ENCODE measurements around the gene RER1.
"Not testable (repeated sequence)": the region's sequence is repeated elsewhere in the genome, so short reads cannot be mapped to it uniquely, and the experiment has no call there.

RER1 gene

GRCh38 chr1:2427976-2428375 is 36.3 kb downstream of the RER1 start:
- no peak for DNase-seq (ENCODE audit: low read depth, low spot score)

DNA sequence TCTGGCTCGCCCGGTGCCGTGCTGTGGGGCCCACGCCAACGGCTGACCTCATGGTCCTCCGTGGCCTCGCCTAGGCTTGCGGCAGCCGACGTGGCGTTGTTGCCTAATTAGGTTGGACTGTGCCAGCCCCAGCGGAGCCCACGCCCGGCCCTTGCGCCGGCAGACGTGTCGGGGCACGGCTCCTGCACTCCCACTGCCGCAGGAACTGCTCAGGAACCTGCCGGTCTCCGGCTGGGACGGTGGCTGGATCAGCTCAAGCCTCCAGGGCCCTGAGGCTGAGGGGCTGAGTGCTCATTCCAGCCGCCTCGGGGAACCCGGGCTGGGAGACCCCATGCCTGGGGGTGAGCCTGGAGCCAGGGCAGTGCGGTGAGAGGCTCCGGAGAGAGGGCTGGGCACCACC is 36.8 kb downstream of the RER1 start:
- no peak for DNase-seq (ENCODE audit: low read depth, low spot score)

GRCh38 chr1:2429780-2430591 is 38.3 kb downstream of the RER1 start:
- no peak for DNase-seq (ENCODE audit: low read depth, low spot score)

- no peak for DNase-seq (ENCODE audit: low read depth, low spot score)
These were observed 38.9 kb downstream of the RER1 start for GRCh38 chr1:2430592-2430973.

DNA sequence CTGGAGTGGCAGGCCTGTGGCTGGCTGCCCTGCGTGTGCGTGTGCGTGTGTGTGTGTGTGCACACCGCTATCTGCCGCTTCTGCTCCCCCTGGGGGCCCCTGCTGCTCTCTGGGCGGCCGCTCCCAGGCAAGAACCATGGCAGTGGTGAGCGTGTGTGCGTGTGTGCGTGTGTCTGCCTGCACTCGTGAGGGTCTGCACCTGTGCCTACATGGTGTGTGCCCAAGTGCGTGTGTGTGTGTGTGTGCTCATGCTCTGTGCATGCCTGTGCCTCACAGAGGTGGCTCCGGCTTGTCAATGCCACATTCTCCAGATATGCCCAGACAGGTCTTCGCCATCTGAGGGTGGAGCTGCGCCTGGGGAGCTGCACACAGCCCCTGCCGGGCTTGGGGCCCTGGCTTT is 39.5 kb downstream of the RER1 start:
- DNase-seq (ENCODE audit: low read depth, low spot score): no peak

GRCh38 chr1:2431518-2431917 is 39.9 kb downstream of the RER1 start:
- no peak for DNase-seq (ENCODE audit: low read depth, low spot score)

GRCh38 chr1:2432441-2432844 is 40.8 kb downstream of the RER1 start:
- DNase-seq (ENCODE audit: low read depth, low spot score): no peak

GRCh38 chr1:2433196-2433595 is 41.6 kb downstream of the RER1 start:
- no peak for DNase-seq (ENCODE audit: low read depth, low spot score)

DNA sequence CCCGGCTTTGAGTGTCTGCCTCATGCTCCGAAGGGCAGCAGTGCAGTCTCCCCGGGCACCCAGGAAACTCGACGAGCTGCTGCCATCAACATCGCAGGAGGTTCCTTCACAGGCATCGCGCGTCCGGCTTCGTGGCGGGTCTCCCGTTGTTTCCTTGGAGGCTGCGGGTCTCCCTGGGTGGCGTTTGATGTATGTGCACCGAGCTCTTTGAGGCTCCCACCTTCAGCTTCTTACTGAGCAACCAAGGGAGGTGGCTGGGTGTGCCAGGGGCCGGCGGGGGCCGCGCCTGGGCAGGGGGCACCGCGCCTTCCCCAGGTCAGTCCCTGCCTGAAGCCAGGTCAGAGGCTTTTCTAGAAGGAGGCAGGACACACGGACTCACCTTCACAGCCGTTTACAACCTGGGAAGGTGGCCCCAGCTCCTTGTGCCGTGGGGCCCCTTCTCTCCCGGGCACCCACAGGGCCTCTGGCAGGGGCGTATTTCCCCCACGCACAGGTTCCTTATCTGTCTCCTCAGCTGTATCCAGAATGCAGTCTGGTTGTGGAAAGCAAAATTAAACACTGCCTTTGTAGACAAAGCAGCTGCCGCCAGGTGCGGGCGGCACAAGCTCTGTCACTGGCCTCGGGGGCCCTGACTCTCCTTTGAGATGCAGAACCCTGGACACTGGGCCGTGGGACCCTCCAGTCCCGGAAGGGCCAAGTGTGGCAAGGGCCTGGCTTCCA is 42.5 kb downstream of the RER1 start:
- no peak for DNase-seq (ENCODE audit: low read depth, low spot score)

DNA sequence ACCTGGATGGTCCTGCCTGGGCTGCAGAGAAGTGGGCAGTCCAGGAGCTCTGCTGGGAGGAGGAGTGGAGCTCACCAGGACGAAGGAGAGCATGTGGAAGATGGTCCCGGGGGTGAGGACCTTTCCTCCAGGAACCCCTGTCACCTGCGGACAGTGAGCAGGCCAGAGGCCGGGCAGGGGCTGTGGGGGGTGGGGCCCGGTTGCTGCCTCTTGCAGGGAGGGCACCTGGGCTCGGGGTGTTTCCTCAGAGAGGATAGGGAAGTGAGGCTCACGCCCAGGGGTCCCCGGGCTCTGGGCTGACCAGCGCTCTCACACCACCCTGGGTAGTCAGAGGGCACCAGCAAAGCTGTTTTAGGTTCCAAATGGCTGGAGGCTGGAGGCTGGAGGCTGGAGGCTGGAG is 43.5 kb downstream of the RER1 start:
- no peak for DNase-seq (ENCODE audit: low read depth, low spot score)

DNA sequence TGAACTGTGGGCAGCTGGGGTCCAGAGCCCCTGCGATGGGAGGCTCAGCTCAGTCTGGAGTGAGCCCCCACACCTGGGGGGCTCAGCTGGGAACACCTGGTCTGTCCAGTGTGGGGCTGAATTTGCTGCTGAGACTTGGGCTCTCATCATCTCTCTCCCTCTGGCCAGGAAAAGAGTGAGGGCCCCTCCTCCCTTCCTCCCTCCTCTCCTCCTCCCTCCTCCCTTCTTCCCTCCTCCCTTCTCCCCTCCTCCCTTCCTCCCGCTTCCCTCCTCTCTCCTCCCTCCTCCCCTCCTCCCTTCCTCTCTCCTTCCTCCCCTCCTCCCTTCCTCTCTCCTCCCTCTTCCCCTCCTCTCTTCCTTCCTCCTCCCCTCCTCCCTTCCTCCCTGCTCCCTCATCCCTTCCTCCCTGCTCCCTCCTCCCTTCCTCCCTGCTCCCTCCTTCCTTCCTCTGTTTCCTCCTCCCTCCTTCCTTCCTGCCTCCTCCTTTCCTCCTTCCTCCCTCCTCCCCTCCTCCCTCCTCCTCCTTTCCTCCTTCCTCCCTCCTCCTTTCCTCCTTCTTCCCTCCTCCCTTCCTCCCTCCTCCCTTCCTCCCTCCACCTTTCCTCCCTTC is 44.2 kb downstream of the RER1 start:
- no peak for DNase-seq (ENCODE audit: low read depth, low spot score)

DNA sequence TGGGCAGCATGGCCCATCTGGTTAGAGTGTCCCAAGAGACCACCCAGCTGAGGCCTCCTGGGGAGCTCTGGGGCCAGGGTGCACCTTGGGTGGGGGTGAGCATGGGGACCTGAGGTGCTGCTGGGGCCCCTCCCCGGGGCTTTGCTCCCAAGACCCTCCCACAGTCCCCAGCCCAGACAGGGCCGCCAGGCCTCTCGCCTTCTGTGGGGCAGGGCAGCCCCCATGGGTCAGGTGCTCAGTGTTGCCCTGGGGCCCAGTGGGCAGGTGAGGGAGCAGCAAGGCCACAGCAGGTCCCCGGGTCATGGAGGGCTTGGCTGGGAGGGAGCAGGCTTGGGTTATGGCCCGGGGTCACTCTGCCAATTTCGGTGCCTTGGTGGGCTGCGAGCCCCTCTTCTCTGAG is 45.2 kb downstream of the RER1 start:
- DNase-seq (ENCODE audit: low read depth, low spot score): no peak

DNA sequence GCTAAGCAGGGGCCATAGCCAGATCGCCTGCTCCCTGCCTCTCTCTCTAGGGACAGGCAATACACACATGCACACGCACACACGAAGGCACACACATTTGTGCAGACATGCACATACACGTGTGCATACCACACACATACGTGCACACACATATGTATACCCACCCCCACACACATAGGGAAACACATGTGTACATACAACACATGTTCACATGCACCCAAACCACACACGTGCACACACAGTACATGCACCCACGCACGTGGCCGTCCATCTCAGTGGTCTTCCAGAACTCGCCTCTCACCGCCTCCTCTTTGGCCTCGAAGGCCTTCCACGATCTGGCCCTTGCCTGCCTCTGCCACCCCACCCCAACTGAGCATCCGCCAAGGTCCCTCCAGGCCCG is 46.0 kb downstream of the RER1 start:
- no peak for DNase-seq (ENCODE audit: low read depth, low spot score)

- DNase-seq (ENCODE audit: low read depth, low spot score): no peak
These were observed 46.4 kb downstream of the RER1 start for GRCh38 chr1:2438038-2438437.

DNA sequence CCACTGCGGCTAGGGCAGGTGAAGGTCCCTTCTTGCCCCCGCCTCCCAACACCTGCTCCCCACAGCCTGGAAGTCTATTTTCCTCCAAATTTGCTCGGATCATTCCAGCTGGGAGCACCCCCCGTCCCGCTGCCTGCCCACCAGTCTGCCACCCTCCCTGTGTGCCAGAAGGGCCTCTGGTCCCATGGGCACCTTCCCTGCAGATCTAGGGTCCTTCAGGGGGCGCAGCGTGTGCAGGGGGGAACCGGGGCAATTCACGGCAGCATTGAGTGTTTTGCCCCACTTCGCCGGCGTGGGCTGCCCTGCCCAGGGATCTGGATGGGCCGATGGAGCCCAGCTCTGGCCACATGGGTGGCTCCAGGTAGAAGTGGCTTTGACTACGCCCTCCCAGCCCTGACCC is 47.0 kb downstream of the RER1 start:
- DNase-seq (ENCODE audit: low read depth, low spot score): no peak

GRCh38 chr1:2439369-2439768 is 47.7 kb downstream of the RER1 start:
- no peak for DNase-seq (ENCODE audit: low read depth, low spot score)

- not testable (repeated sequence) for DNase-seq (ENCODE audit: low read depth, low spot score)
These were observed 48.7 kb downstream of the RER1 start for GRCh38 chr1:2440346-2440745.

DNA sequence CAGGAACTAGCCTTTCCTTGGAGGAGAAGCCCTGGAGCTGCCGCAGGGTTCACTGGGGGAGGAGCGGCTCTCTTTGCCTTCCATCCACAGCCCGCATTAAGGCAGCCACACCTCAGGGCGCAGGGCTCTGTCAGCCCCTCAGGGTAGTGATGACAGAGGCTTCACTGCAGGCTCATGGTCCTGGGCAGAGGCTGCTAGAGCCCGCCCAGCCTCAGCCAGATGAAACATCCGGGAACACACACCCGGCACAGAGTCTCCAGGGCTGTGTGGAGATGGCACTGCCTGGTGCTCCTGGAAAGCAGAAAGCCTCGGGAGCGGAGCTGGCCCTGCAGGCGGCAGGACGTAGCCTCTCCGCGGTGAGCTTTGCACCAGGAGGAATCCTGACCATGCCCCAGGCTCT is 50.1 kb downstream of the RER1 start:
- DNase-seq (ENCODE audit: low read depth, low spot score): no peak

- no peak for DNase-seq (ENCODE audit: low read depth, low spot score)
These were observed 51.0 kb downstream of the RER1 start for GRCh38 chr1:2442661-2443060.

GRCh38 chr1:2443277-2444137 is 51.9 kb downstream of the RER1 start:
- DNase-seq (ENCODE audit: low read depth, low spot score): no peak

- no peak for DNase-seq (ENCODE audit: low read depth, low spot score)
These were observed 52.5 kb downstream of the RER1 start for GRCh38 chr1:2444138-2444591.

All from iPS DF 19.7 (cell line).